Gastrocnemius medialis (tissue), 4 donors: ENCODE data around the gene TSNAXIP1.

Experiments used
- POLR2A ChIP-seq, 2 donors: fragments of 450-650 bp; IDR thresholded peaks; one replicate each; pipeline ENCODE4 v1.6.1; 2017; ENCODE audit warnings: antibody characterized with exemption in 2 of 2, mild to moderate bottlenecking in 2 of 2, moderate library complexity in 2 of 2
- TF ChIP-seq, protein P1 (sequence below), 5 experiments: fragments of 450-650 bp in 3 of 5; fragments of 200-600 bp in 2 of 5; sonication (generic) in 2 of 5; IDR thresholded peaks in 4 of 5; conservative IDR thresholded peaks in 1 of 5; 1 replicate in 4 of 5; 2 replicates in 1 of 5; pipeline ENCODE4 v1.5.1; 2016 to 2019; ENCODE audit warnings: antibody characterized with exemption in 5 of 5, mild to moderate bottlenecking in 3 of 5, moderate library complexity in 3 of 5

DNA sequence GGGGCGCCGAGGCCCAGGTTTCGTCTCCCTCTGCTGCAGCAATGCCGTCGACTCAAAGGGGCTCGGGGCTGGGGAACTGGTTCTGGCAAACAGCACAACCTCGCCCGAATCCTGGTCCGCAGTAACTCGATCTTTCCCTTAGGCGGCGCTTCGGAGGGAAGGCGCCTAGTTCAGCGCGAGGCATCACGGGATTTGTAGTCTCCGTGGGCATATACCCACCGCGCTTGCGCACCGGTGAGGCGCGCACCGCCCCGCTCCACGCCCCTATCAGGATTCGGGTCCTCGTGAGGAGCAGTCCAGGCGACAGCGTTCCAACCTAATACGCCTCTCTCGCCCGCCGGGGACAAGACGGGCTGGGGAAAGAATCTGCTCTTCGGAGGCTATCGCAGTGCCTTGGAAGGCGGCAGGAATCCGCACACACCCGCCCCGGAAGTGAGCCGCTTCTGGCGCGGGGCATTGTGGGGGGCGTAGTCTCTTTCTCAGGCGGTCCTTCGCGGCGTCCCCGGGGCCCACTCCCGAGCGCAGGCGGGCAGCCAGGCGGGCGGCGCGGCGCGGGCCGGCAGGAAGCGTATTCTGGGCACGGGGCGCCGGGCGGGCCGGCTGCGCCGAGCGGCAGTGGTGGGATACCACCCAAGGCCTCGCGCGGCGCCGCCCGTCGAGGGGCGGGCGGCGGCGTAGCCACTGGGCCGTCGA lies 35.3 kb downstream of the TSNAXIP1 start, which contains the start of gene THAP11:
- TF ChIP-seq, protein P1, sequence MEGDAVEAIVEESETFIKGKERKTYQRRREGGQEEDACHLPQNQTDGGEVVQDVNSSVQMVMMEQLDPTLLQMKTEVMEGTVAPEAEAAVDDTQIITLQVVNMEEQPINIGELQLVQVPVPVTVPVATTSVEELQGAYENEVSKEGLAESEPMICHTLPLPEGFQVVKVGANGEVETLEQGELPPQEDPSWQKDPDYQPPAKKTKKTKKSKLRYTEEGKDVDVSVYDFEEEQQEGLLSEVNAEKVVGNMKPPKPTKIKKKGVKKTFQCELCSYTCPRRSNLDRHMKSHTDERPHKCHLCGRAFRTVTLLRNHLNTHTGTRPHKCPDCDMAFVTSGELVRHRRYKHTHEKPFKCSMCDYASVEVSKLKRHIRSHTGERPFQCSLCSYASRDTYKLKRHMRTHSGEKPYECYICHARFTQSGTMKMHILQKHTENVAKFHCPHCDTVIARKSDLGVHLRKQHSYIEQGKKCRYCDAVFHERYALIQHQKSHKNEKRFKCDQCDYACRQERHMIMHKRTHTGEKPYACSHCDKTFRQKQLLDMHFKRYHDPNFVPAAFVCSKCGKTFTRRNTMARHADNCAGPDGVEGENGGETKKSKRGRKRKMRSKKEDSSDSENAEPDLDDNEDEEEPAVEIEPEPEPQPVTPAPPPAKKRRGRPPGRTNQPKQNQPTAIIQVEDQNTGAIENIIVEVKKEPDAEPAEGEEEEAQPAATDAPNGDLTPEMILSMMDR (IDR thresholded peaks at IDR 0.05 in 4 of 5, conservative IDR thresholded peaks at IDR 0.05 in 1 of 5), result peak; percentile 76 to 91 (median 89)
- peak; percentile 86 to 87 for TF ChIP-seq POLR2A (IDR thresholded peaks at IDR 0.05)
